Astrocyte (in vitro differentiated cells and primary cell): ENCODE data around the gene USF3. TPM values are rescaled to one million over a fixed set of nuclear protein-coding genes. Genes with fewer than 3 reads are reported as not detected.

ENCODE experiments used
- DNase-seq: peaks from one replicate; pipeline ENCODE4 v3.0.0-alpha.2; 2010; ENCODE audit warnings: low read depth
- FAIRE-seq: peaks from 2 replicates; lab custom pipeline; 2011; peaks lifted over from hg19 to GRCh38; lab: Jason Lieb, UNC
- H2AFZ ChIP-seq: 2 replicates; pipeline ENCODE4 v1.6.0; 2012; ENCODE audit warnings: low read depth, low read length, inconsistent platforms
- H3K27ac ChIP-seq: 2 replicates; pipeline ENCODE4 v1.5.1; 2011; ENCODE audit warnings: low read depth, low read length, inconsistent platforms
- H3K27me3 ChIP-seq: 2 replicates; pipeline ENCODE4 v1.6.0; 2011; ENCODE audit warnings: low read length, inconsistent platforms; ENCODE audit not compliant: insufficient read depth
- H3K36me3 ChIP-seq: 2 replicates; pipeline ENCODE4 v1.5.1; 2011; ENCODE audit warnings: low read length, inconsistent platforms; ENCODE audit not compliant: insufficient read depth
- H3K4me1 ChIP-seq: 2 replicates; pipeline ENCODE4 v1.5.1; 2011; ENCODE audit warnings: low read length, inconsistent platforms; ENCODE audit not compliant: insufficient read depth
- H3K4me2 ChIP-seq: 2 replicates; pipeline ENCODE4 v1.6.0; 2012; ENCODE audit warnings: low read length, inconsistent platforms
- H3K4me3 ChIP-seq: 2 replicates; pipeline ENCODE4 v1.5.1; 2011; ENCODE audit warnings: low read depth, mild to moderate bottlenecking, low read length, inconsistent platforms; ENCODE audit not compliant: insufficient read depth
- H3K79me2 ChIP-seq: 2 replicates; pipeline ENCODE4 v1.6.0; 2012; ENCODE audit warnings: mild to moderate bottlenecking, low read length, inconsistent platforms; ENCODE audit not compliant: insufficient read depth
- H3K9ac ChIP-seq: 2 replicates; pipeline ENCODE4 v1.6.0; 2012; ENCODE audit warnings: mild to moderate bottlenecking, low read length, inconsistent platforms
- H3K9me3 ChIP-seq: 2 replicates; pipeline ENCODE4 v1.5.1; 2012; ENCODE audit warnings: low read depth, mild to moderate bottlenecking, low read length, inconsistent platforms; ENCODE audit not compliant: insufficient read depth
- H4K20me1 ChIP-seq: 2 replicates; pipeline ENCODE4 v1.6.0; 2012; ENCODE audit warnings: low read length, inconsistent platforms; ENCODE audit not compliant: insufficient read depth
- H3K27ac Mint-ChIP-seq: one replicate; pipeline ENCODE4 v1.8.0; 2021; ENCODE audit warnings: mild to moderate bottlenecking, mixed read lengths; ENCODE audit not compliant: unreplicated experiment
- H3K27me3 Mint-ChIP-seq: one replicate; pipeline ENCODE4 v1.8.0; 2021; ENCODE audit warnings: low read depth, mixed read lengths; ENCODE audit not compliant: unreplicated experiment
- H3K36me3 Mint-ChIP-seq: one replicate; pipeline ENCODE4 v1.8.0; 2021; ENCODE audit warnings: low read depth, mixed read lengths; ENCODE audit not compliant: unreplicated experiment
- H3K4me1 Mint-ChIP-seq: one replicate; pipeline ENCODE4 v1.8.0; 2021; ENCODE audit warnings: low read depth, mixed read lengths; ENCODE audit not compliant: unreplicated experiment
- H3K4me3 Mint-ChIP-seq: one replicate; pipeline ENCODE4 v1.8.0; 2021; ENCODE audit warnings: mild to moderate bottlenecking, moderate library complexity, mixed read lengths; ENCODE audit not compliant: unreplicated experiment
- H3K9me3 Mint-ChIP-seq: one replicate; pipeline ENCODE4 v1.8.0; 2021; ENCODE audit warnings: mild to moderate bottlenecking, mixed read lengths; ENCODE audit not compliant: unreplicated experiment
- CTCF ChIP-seq: IDR thresholded peaks from 2 replicates; pipeline ENCODE4 v1.5.1; 2011; ENCODE audit warnings: low read depth, mild to moderate bottlenecking, inconsistent platforms, low read length, moderate library complexity; ENCODE audit not compliant: insufficient read depth
- EZH2 ChIP-seq: IDR thresholded peaks from 2 replicates; pipeline ENCODE4 v1.6.1; 2012; ENCODE audit warnings: mild to moderate bottlenecking, low read length, inconsistent platforms; ENCODE audit not compliant: insufficient read depth
- total RNA-seq: library from RNA; stranded (reverse); gene quantifications from 2 replicates; pipeline ENCODE4 v1.2.1, GENCODE V29; 2021

Gene USF3
- total RNA-seq, 1 donor from 2014 or later: 11.8 TPM

DNA sequence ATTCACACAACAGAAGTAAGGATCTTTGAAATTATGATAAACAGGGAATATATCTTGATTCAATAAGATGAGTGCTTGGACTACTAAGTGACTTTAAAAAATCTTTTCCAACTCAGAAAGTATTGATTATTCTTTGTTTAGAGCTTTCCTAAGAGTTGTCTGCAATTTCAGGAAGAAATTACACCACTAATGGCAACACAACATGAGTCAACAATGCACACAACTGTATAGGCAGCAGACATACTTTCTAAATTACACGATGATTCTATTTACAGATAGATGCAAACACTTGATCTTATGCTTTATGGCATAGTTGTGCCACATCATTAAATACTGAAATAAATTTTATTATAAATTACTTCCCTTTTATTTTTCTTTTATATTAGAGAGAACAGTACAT lies 45.2 kb upstream of the USF3 start:
- peaks cover 74% of the 10 kb centered on the region for H4K20me1 ChIP-seq
- no peak for TF ChIP-seq CTCF
- TF ChIP-seq EZH2: no peak

GRCh38 chr3:113741086-113741485 lies 44.6 kb upstream of the USF3 start:
- no peaks in the 10 kb centered on the region for H3K36me3 ChIP-seq
- Mint-ChIP-seq H3K4me1 (peaks cover 26% of the 10 kb centered on the region), H3K9me3 (no peaks in the 10 kb centered on the region), H3K4me3 (no peak overlapping the region), H3K27ac (peak overlapping the region; percentile 64), H3K36me3 (peaks cover 5% of the 10 kb centered on the region), H3K27me3 (no peaks in the 10 kb centered on the region)
- H3K9me3 ChIP-seq: no peaks in the 10 kb centered on the region
- H3K27ac ChIP-seq: no peak overlapping the region
- H3K79me2 ChIP-seq: peaks cover 99% of the 10 kb centered on the region
- H2AFZ ChIP-seq: no peak overlapping the region
- FAIRE-seq (no peak), DNase-seq (no peak)
- peaks cover 80% of the 10 kb centered on the region for H4K20me1 ChIP-seq
- TF ChIP-seq EZH2 (no peak), CTCF (no peak)
- H3K4me2 ChIP-seq: no peak overlapping the region
- H3K9ac ChIP-seq: no peak overlapping the region
- H3K4me1 ChIP-seq: peaks cover 11% of the 10 kb centered on the region
- H3K27me3 ChIP-seq: no peaks in the 10 kb centered on the region
- H3K4me3 ChIP-seq: no peak overlapping the region

More for the DNA sequence above, 45.2 kb upstream of the USF3 start:
- H3K4me1 ChIP-seq: peaks cover 11% of the 10 kb centered on the region
- H3K27me3 Mint-ChIP-seq: no peaks in the 10 kb centered on the region
- no peak overlapping the region for H3K4me3 Mint-ChIP-seq
- H3K9me3 Mint-ChIP-seq: no peaks in the 10 kb centered on the region
- H3K36me3 Mint-ChIP-seq: peaks cover 5% of the 10 kb centered on the region
- no peak overlapping the region for H3K27ac Mint-ChIP-seq
- H3K9me3 ChIP-seq: no peaks in the 10 kb centered on the region
- FAIRE-seq: no peak
- H2AFZ ChIP-seq: no peak overlapping the region
- H3K4me3 ChIP-seq: no peak overlapping the region
- peaks cover 94% of the 10 kb centered on the region for H3K79me2 ChIP-seq
- H3K9ac ChIP-seq: no peak overlapping the region
- no peak overlapping the region for H3K4me2 ChIP-seq
- H3K36me3 ChIP-seq: no peaks in the 10 kb centered on the region
- DNase-seq: no peak
- H3K4me1 Mint-ChIP-seq: peaks cover 26% of the 10 kb centered on the region
- no peaks in the 10 kb centered on the region for H3K27me3 ChIP-seq
- H3K27ac ChIP-seq: no peak overlapping the region

- Histone ChIP-seq H3K27me3 (no peaks in the 10 kb centered on the region), H3K36me3 (no peaks in the 10 kb centered on the region), H3K4me3 (no peak overlapping the region), H3K9ac (peak overlapping the region; percentile 9), H3K9me3 (no peaks in the 10 kb centered on the region), H3K4me2 (peak overlapping the region; percentile 15), H3K4me1 (no peaks in the 10 kb centered on the region), H3K79me2 (peaks cover 100% of the 10 kb centered on the region), H4K20me1 (peaks cover 93% of the 10 kb centered on the region), H2AFZ (no peak overlapping the region), H3K27ac (no peak overlapping the region)
- Mint-ChIP-seq H3K27ac (no peak overlapping the region), H3K4me1 (peaks cover 16% of the 10 kb centered on the region), H3K36me3 (peaks cover 3% of the 10 kb centered on the region), H3K4me3 (no peak overlapping the region), H3K27me3 (no peaks in the 10 kb centered on the region), H3K9me3 (no peaks in the 10 kb centered on the region)
- FAIRE-seq: peak; percentile 81
- TF ChIP-seq CTCF (peak; percentile 72), EZH2 (no peak)
- peak; percentile 35 for DNase-seq
Measured at GRCh38 chr3:113736548-113737089, 40.2 kb upstream of the USF3 start.
